ENCODE measurements around the gene ALDH8A1. TPM values are rescaled to one million over a fixed set of nuclear protein-coding genes. Genes with fewer than 3 reads are reported as not detected.

Gene ALDH8A1
- total and polyA plus RNA-seq, 2 of the 8 experiments (the other 6 are each of a cell fraction or from before 2014, with no cell fraction given) = 0.08 to 0.28 TPM

DNA sequence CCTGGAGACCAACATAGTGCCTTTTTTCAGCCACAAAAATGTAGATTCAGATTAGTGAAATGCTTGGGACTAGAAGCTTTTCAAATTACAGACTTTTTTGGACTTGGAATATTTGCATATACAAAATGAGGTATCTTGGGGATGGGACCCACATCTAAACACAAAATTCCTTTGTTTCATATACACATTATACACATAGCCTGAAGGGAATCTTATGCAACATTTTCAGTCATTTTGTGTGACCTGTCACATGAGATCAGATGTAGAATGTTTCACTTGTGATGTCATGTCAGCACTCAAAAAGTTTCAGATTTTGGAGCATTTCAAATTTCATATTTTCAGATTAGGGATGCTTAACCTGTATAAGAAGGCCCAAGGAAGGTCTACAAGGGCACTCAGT lies 44.5 kb upstream of the ALDH8A1 start:
- Histone ChIP-seq H4K8ac (ENCODE audit: extremely low read depth, insufficient read depth, low read length) (no peak overlapping the region), H3K36me3 (ENCODE audit: control insufficient read depth in 2 of 4, insufficient read depth in 4 of 4, low read length in 3 of 4) (peaks cover 0 to 26% (median 6%) of the 10 kb centered on the region in 4 experiments; a peak in 5 of 8 replicates), H3K79me1 (ENCODE audit: low read depth, low read length) (no peaks in the 10 kb centered on the region), H2BK12ac (ENCODE audit: low read depth, low read length) (no peak overlapping the region), H3K4me1 (replicated peaks in 1 of 4; ENCODE audit: control insufficient read depth in 3 of 4, insufficient read depth in 4 of 4, low read length in 3 of 4) (no peaks in the 10 kb centered on the region; a peak in 1 of 7 replicates), H3K14ac (ENCODE audit: insufficient read length) (no peak overlapping the region), H2BK120ac (replicated peaks; ENCODE audit: low read depth, low read length) (no peak overlapping the region), H3K4me3 (ENCODE audit: extremely low read depth in 1 of 4, insufficient read depth in 2 of 4, low read depth in 3 of 4, low read length in 4 of 4) (no peak overlapping the region), H3K23ac (ENCODE audit: insufficient read length) (no peak overlapping the region), H2BK15ac (ENCODE audit: low read length) (no peak overlapping the region), H2AFZ (ENCODE audit: low read length) (no peak overlapping the region), H2BK20ac (ENCODE audit: low read length) (no peak overlapping the region), H3K9ac (replicated peaks in 1 of 4; ENCODE audit: extremely low read depth in 1 of 4, low read depth in 3 of 4, low read length in 3 of 4) (no peak overlapping the region), H3K4ac (replicated peaks; ENCODE audit: insufficient read length, low read depth, low read length) (no peak overlapping the region), H3K79me2 (ENCODE audit: control insufficient read depth in 1 of 2, insufficient read depth in 2 of 2, low read length in 2 of 2) (no peaks in the 10 kb centered on the region), H4K5ac (ENCODE audit: insufficient read length, low read depth, low read length) (no peak overlapping the region), H2BK5ac (ENCODE audit: low read depth, low read length) (no peak overlapping the region), H4K91ac (replicated peaks; ENCODE audit: insufficient read length, low read length) (no peak overlapping the region), H4K20me1 (replicated peaks in 1 of 2; ENCODE audit: control insufficient read depth in 1 of 2, insufficient read depth in 2 of 2, low read length in 2 of 2) (no peaks in the 10 kb centered on the region), H3K56ac (replicated peaks; ENCODE audit: insufficient read length, low read depth, low read length) (no peak overlapping the region), H3K23me2 (ENCODE audit: low read depth, low read length) (no peaks in the 10 kb centered on the region; the same call in 1 of the 2 replicates), H3K27ac (ENCODE audit: low read depth, low read length) (no peak overlapping the region), H3K4me2 (ENCODE audit: insufficient read depth in 1 of 2, low read depth in 2 of 2, low read length in 2 of 2) (no peak overlapping the region), H3K27me3 (replicated peaks in 1 of 4; ENCODE audit: control insufficient read depth in 3 of 4, extremely low read depth in 1 of 4, insufficient read depth in 3 of 4, low read length in 3 of 4) (no peaks in the 10 kb centered on the region), H3K18ac (ENCODE audit: extremely low read depth, low read length) (no peak overlapping the region), H2AK5ac (ENCODE audit: low read depth, low read length) (no peak overlapping the region), H3K9me3 (ENCODE audit: insufficient read depth in 2 of 2, low read depth in 1 of 2, low read length in 1 of 2) (no peaks in the 10 kb centered on the region)
- CTCF ChIA-PET (ENCODE audit: partially characterized antibody) = interaction anchor here (1.0 to 1.6 kb wide), 2 partner anchors 147 to 443 kb away, joined by 3 to 4 read pairs; no protein-coding TSS in a partner anchor
- DNase-seq (ENCODE audit: low read depth in 1 of 2, low spot score in 2 of 2) (no peak), FAIRE-seq (no peak)
- POLR2A ChIA-PET (ENCODE audit: partially characterized antibody) = no interaction called here
- TF ChIP-seq, protein P1, sequence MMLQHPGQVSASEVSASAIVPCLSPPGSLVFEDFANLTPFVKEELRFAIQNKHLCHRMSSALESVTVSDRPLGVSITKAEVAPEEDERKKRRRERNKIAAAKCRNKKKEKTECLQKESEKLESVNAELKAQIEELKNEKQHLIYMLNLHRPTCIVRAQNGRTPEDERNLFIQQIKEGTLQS (IDR thresholded peaks at IDR 0.05; ENCODE audit: insufficient read depth, low read depth, low read length) = no peak
- TF ChIP-seq HDAC6 (IDR thresholded peaks at IDR 0.05; ENCODE audit: low read depth, low read length) (no peak), BACH1 (IDR thresholded peaks at IDR 0.05; ENCODE audit: low read length) (no peak), ZNF274 (IDR thresholded peaks at IDR 0.05; ENCODE audit: borderline replicate concordance, extremely low read depth, low read length) (no peak), GABPA (IDR thresholded peaks at IDR 0.05; ENCODE audit: borderline replicate concordance, insufficient read depth, low read length) (no peak), TAF7 (optimal IDR thresholded peaks at IDR 0.05; ENCODE audit: borderline replicate concordance, low read depth, low read length) (no peak), BCL11A (IDR thresholded peaks at IDR 0.05; ENCODE audit: low read depth in 2 of 2, low read length in 2 of 2) (no peak), POLR2AphosphoS5 (IDR thresholded peaks at IDR 0.05; ENCODE audit: low read depth, low read length) (no peak)
- TF ChIP-seq, protein P2, sequence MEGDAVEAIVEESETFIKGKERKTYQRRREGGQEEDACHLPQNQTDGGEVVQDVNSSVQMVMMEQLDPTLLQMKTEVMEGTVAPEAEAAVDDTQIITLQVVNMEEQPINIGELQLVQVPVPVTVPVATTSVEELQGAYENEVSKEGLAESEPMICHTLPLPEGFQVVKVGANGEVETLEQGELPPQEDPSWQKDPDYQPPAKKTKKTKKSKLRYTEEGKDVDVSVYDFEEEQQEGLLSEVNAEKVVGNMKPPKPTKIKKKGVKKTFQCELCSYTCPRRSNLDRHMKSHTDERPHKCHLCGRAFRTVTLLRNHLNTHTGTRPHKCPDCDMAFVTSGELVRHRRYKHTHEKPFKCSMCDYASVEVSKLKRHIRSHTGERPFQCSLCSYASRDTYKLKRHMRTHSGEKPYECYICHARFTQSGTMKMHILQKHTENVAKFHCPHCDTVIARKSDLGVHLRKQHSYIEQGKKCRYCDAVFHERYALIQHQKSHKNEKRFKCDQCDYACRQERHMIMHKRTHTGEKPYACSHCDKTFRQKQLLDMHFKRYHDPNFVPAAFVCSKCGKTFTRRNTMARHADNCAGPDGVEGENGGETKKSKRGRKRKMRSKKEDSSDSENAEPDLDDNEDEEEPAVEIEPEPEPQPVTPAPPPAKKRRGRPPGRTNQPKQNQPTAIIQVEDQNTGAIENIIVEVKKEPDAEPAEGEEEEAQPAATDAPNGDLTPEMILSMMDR (IDR thresholded peaks at IDR 0.05; ENCODE audit: control extremely low read depth in 1 of 3, insufficient read depth in 1 of 3, low read depth in 1 of 3, low read length in 3 of 3) = no peak
